Neutrophil (primary cell): Measurements from ENCODE around the gene RANBP1.

Experiments
- H3K27ac ChIP-seq: fragments of 200-600 bp; sonication (generic); 2 replicates; pipeline ENCODE4 v1.5.1; 2016; ENCODE audit warnings: mild to moderate bottlenecking, moderate library complexity
- H3K27me3 ChIP-seq: fragments of 200-600 bp; sonication (generic); 2 replicates; pipeline ENCODE4 v1.6.0; 2016; ENCODE audit warnings: mild to moderate bottlenecking
- H3K36me3 ChIP-seq: fragments of 200-600 bp; sonication (generic); 2 replicates; pipeline ENCODE4 v1.5.1; 2017
- H3K4me1 ChIP-seq, 2 experiments: fragments of 200-600 bp in 1 of 2; sonication (generic) in 1 of 2; 1 replicate in 1 of 2; 2 replicates in 1 of 2; pipeline versions ENCODE4 v1.5.1 to v1.6.1; 2013 to 2016; ENCODE audit warnings: low read depth in 1 of 2, low read length in 1 of 2, mild to moderate bottlenecking in 1 of 2, moderate library complexity in 1 of 2; ENCODE audit not compliant: control insufficient read depth in 1 of 2, insufficient read depth in 1 of 2
- H3K4me3 ChIP-seq, 2 experiments: fragments of 200-600 bp in 1 of 2; sonication (generic) in 1 of 2; 1 replicate in 1 of 2; 2 replicates in 1 of 2; pipeline ENCODE4 v1.5.1; 2013 to 2016; ENCODE audit warnings: low read depth in 1 of 2, low read length in 1 of 2, mild to moderate bottlenecking in 1 of 2, moderate library complexity in 1 of 2
- H3K9me3 ChIP-seq: fragments of 200-600 bp; sonication (generic); 2 replicates; pipeline ENCODE4 v1.5.1; 2016
- TF ChIP-seq, protein P1 (sequence below): fragments of 200-600 bp; sonication (generic); IDR thresholded peaks from 2 replicates; pipeline ENCODE4 v1.5.1; 2016; ENCODE audit warnings: antibody characterized with exemption

RANBP1 gene

DNA sequence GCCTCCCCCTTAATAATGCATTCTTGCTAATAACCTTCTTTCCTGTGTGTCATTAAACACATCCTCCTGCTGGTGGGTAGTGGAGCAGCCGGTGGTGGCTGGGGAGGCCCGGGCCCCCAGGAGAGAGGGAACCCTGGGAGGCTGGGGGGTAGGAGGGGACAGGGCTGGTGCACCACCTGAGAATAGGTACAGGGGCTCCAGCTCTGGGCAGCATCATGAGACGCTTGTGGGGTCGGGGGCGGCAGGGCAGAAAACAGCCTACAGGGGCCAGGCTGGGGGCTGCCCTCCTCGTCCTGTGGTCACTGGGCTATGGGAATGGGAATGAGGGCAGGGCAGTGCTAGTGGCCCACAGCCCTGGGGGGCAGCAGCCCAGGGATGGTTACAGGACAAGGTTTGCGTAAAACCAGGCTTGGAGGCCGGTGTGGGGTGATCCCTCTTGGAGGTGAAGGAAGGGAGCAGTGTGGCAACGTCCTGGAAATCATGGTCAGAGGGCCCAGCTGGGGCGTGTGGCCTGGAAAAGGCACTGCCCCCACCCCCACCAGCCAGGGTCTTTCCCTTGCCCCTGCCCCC, 53.4 kb downstream of the RANBP1 start:
- Histone ChIP-seq H3K27me3 (no peaks in the 10 kb centered on the region), H3K36me3 (no peaks in the 10 kb centered on the region)

DNA sequence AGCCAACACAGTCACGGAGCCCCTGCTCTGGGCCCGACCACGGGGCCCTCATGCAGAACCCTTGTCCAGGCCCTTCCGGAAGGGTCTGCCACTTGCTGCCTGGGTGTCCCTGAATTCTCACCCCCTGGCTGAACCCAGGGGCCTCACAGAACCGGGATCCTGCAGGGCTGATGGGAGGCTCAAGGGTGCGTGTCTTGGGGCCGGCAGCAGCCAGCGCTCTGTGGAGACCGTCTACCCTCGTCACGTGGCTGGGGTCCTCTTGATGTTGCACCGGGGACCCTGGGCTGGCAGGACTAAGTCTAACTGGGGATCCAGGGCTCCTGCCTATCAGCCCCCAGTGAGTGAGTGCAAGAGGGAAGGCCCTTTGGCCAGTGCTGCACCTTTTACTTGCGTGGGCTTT, 54.3 kb downstream of the RANBP1 start:
- no peak overlapping the region for H3K4me3 ChIP-seq
- H3K9me3 ChIP-seq: no peaks in the 10 kb centered on the region
- H3K27me3 ChIP-seq: no peaks in the 10 kb centered on the region
- TF ChIP-seq, protein P1, sequence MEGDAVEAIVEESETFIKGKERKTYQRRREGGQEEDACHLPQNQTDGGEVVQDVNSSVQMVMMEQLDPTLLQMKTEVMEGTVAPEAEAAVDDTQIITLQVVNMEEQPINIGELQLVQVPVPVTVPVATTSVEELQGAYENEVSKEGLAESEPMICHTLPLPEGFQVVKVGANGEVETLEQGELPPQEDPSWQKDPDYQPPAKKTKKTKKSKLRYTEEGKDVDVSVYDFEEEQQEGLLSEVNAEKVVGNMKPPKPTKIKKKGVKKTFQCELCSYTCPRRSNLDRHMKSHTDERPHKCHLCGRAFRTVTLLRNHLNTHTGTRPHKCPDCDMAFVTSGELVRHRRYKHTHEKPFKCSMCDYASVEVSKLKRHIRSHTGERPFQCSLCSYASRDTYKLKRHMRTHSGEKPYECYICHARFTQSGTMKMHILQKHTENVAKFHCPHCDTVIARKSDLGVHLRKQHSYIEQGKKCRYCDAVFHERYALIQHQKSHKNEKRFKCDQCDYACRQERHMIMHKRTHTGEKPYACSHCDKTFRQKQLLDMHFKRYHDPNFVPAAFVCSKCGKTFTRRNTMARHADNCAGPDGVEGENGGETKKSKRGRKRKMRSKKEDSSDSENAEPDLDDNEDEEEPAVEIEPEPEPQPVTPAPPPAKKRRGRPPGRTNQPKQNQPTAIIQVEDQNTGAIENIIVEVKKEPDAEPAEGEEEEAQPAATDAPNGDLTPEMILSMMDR: no peak
- H3K36me3 ChIP-seq: no peaks in the 10 kb centered on the region
- no peaks in the 10 kb centered on the region for H3K4me1 ChIP-seq
- H3K27ac ChIP-seq: no peak overlapping the region

More for the DNA sequence above, 53.4 kb downstream of the RANBP1 start:
- H3K4me3 ChIP-seq: no peak overlapping the region
- H3K9me3 ChIP-seq: no peaks in the 10 kb centered on the region
- no peak overlapping the region for H3K27ac ChIP-seq
- TF ChIP-seq, protein P1: no peak
- no peaks in the 10 kb centered on the region for H3K4me1 ChIP-seq

DNA sequence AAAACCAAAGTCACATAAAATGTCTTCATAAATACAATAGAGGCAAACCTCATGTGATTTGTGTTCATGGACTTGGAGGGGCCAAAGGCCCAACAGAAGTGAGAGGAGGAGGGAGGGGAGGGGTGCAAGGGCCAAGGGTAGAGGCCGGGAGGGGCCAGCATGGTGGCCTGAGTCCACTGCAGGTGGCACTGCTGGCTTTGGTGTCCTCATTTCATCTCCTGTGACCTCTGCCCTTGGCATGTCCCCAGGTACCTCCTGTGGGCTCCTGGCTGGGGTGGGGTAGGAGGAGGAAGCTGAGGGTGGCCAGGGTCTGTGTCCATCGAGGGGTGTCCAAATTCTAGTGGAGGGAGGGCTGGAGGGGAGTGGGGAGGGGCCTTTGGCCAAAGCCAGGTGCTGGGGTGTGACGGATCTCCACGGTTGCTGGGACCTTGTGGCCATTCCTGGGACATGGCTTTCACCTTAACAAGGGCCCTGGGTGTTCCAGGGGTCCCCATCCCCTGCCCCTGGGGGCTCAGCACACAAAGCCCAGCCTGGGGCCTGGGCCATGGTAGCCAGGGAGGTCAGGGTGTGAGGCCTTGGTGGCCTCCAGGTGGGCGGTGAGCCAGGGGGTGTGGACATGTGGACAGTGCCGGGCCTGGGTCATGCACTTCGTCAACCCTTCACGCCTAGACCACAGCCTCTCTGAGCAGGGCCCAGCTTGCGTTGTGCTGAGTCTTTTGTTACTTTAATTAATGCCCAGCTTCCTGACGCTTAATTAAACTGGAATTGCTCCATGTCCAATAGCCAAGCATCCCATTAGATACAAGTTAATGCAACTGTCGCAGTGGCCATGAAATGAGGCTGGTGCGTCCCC, 55.6 kb downstream of the RANBP1 start:
- no peaks in the 10 kb centered on the region for H3K4me1 ChIP-seq
- no peaks in the 10 kb centered on the region for H3K27me3 ChIP-seq
- no peaks in the 10 kb centered on the region for H3K9me3 ChIP-seq
- no peak overlapping the region for H3K27ac ChIP-seq
- no peaks in the 10 kb centered on the region for H3K36me3 ChIP-seq
- TF ChIP-seq, protein P1: no peak
- H3K4me3 ChIP-seq: no peak overlapping the region

DNA sequence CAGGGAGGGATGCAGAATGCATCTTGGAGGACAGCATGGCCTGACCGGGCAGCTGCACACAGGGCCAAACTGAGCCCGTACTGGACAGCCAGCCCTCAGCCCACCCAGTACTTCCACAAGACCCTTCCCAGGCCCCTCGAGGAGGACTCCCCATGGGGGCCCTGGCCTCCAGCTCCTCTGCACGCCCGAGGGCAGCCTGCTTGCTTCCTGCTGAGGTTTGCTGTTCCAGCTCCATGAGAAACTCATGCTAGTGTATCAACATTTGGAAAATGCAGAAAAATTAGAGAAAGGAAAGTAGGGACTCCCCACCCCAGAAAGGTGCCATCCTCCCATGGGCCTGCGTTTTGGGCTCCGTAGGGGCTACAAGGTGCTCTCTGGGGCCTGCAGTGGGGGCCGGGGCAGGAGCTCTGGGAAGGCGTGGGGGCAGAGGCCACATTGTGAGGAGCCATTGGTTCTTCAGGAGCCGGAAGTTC, 56.3 kb downstream of the RANBP1 start:
- Histone ChIP-seq H3K36me3 (no peaks in the 10 kb centered on the region), H3K27ac (no peak overlapping the region), H3K9me3 (no peaks in the 10 kb centered on the region), H3K4me1 (no peaks in the 10 kb centered on the region), H3K27me3 (no peaks in the 10 kb centered on the region), H3K4me3 (no peak overlapping the region)
- TF ChIP-seq, protein P1: no peak

DNA sequence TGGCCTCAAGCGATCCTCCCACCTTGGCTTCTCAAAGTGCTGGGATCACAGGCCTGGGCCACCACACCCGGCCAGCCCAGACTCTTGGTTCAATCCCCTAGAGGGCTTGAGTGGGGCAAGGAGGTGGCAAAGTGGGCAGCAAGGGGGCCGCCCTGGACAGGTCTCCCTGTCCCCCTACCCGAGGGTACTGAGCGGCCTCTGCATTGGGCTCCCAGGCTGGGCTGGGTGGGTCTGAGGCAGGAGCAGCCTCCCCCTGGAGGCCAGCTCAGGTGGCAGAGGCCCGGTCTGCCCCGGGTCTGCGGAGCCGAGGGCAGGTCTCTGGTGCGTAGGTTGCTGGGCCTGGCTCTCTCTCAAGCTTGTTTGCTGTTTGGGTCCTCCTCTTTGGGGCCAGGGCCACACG, 57.3 kb downstream of the RANBP1 start:
- H3K27me3 ChIP-seq: no peaks in the 10 kb centered on the region

More for the DNA sequence above, 57.3 kb downstream of the RANBP1 start:
- H3K27ac ChIP-seq: no peak overlapping the region
- H3K4me3 ChIP-seq: no peak overlapping the region
- TF ChIP-seq, protein P1: no peak
- H3K9me3 ChIP-seq: no peaks in the 10 kb centered on the region
- no peaks in the 10 kb centered on the region for H3K4me1 ChIP-seq
- H3K36me3 ChIP-seq: no peaks in the 10 kb centered on the region
